GM20431 (cell line): ENCODE results near the gene CD99L2.

Experiments
- in situ Hi-C: fragments of 300-500 bp; cut with MseI, MboI; formaldehyde crosslinking; loops from one replicate; pipeline ENCODE4 v1.15.0; 2020; ENCODE audit warnings: low sequenced_read_pairs; ENCODE audit not compliant: unreplicated experiment

Gene CD99L2

GRCh38 chrX:150813922-150814321 lies 84.5 kb downstream of the CD99L2 start:
- in situ Hi-C loops: no loop called here

- in situ Hi-C loops: no loop called here
Observed at GRCh38 chrX:150806827-150807226, 91.6 kb downstream of the CD99L2 start.

- in situ Hi-C loops: no loop called here
Observed at GRCh38 chrX:150805736-150806135, 92.7 kb downstream of the CD99L2 start.

GRCh38 chrX:150792949-150793527 lies 105.4 kb downstream of the CD99L2 start:
- in situ Hi-C loops: no loop called here

GRCh38 chrX:150790021-150790420 lies 108.4 kb downstream of the CD99L2 start:
- in situ Hi-C loops: no loop called here

GRCh38 chrX:150781677-150782076 lies 116.8 kb downstream of the CD99L2 start:
- in situ Hi-C loops: no loop called here

- in situ Hi-C loops: loop anchor here (10.0 kb wide), 1 partner anchor 305 kb away; no protein-coding TSS in a partner anchor
Observed at GRCh38 chrX:150779385-150779784, 119.1 kb downstream of the CD99L2 start.

- in situ Hi-C loops: loop anchor here (10.0 kb wide), 1 partner anchor 307 kb away; no protein-coding TSS in a partner anchor
Observed at GRCh38 chrX:150777328-150777992, 121.0 kb downstream of the CD99L2 start.

GRCh38 chrX:150775569-150776350 lies 122.7 kb downstream of the CD99L2 start:
- in situ Hi-C loops: loop anchor here (10.0 kb wide), 1 partner anchor 309 kb away; no protein-coding TSS in a partner anchor

GRCh38 chrX:150774798-150775568 lies 123.5 kb downstream of the CD99L2 start:
- in situ Hi-C loops: loop anchor here (10.0 kb wide), 1 partner anchor 310 kb away; no protein-coding TSS in a partner anchor

GRCh38 chrX:150773634-150774033 lies 124.8 kb downstream of the CD99L2 start:
- in situ Hi-C loops: loop anchor here (10.0 kb wide), 1 partner anchor 311 kb away; no protein-coding TSS in a partner anchor

GRCh38 chrX:150773117-150773516 lies 125.4 kb downstream of the CD99L2 start:
- in situ Hi-C loops: loop anchor here (10.0 kb wide), 1 partner anchor 312 kb away; no protein-coding TSS in a partner anchor

- in situ Hi-C loops: loop anchor here (10.0 kb wide), 1 partner anchor 312 kb away; no protein-coding TSS in a partner anchor
Observed at GRCh38 chrX:150772150-150772970, 126.1 kb downstream of the CD99L2 start.

GRCh38 chrX:150771116-150771515 lies 127.4 kb downstream of the CD99L2 start:
- in situ Hi-C loops: loop anchor here (10.0 kb wide), 1 partner anchor 314 kb away; no protein-coding TSS in a partner anchor

- in situ Hi-C loops: loop anchor here (10.0 kb wide), 1 partner anchor 314 kb away; no protein-coding TSS in a partner anchor
Observed at GRCh38 chrX:150770623-150771022, 127.8 kb downstream of the CD99L2 start.

- in situ Hi-C loops: no loop called here
Observed at GRCh38 chrX:150769408-150769807, 129.1 kb downstream of the CD99L2 start.

- in situ Hi-C loops: no loop called here
Observed at GRCh38 chrX:150768580-150769190, 129.8 kb downstream of the CD99L2 start.

- in situ Hi-C loops: no loop called here
Observed at GRCh38 chrX:150768132-150768485, 130.4 kb downstream of the CD99L2 start.
